ENCODE measurements around the gene PCBP2. TPM values are rescaled to one million over a fixed set of nuclear protein-coding genes. Genes with fewer than 3 reads are reported as not detected.

Gene PCBP2
- total and polyA plus RNA-seq, 10 of the 15 experiments (the other 5 are each of a cell fraction or from before 2014, with no cell fraction given) = 109 to 803 (median 327) TPM

DNA sequence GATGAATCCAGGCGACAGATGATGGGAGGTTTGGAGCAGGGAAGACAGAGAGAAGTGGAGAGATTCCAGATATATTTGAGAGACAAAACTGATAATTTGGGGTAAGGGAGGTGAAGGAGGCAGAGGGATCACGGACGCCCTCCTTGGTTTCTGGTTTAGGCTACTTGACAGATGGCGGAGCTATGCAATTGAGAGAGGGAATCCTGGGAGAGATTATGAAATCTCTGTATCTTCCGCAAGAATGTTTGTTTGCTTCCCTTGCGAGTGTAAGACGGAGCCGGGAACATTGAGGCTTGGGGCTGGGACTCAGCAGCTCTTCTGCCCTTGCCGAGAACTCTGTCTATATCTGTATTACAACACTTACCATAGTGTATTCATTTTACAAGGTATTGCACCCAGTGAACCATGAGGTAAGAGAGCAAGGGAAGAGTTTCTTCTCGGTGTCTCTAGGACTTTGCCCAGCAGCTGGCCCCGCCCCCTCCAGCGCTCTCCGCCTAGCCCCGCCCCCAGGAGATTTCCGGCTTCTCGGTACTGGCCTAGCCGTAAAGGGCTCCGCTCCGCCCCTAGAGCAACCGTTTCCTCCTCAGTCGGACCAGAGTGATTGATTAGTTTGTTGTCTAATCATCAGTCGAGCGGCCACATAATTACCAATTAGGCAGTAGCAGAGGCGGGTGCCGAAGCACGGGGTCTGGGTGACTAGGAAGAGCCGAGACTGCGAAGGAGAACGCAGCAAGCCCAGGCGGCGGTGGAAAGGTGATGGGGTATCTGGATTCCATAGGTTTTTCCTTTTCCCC is 10.7 kb upstream of the PCBP2 start, which contains the start of gene PRR13:
Gene PRR13 (plus strand): TSS at position 695 of the 794 bp plus-strand sequence. CDS start 981 bp downstream, outside the sequence.
- DNase-seq (ENCODE audit: low read depth, low spot score) (peak; percentile 98), FAIRE-seq (peak; percentile 99), ATAC-seq (peak; percentile 99)
- peak within 1 kb of the TSS; percentile 90 for H3K4me3 ChIP-seq
- BruUV-seq (replicated peaks) = no TSS peak
- H3K9ac ChIP-seq (ENCODE audit: control insufficient read depth, insufficient read depth, low read length) = peak within 1 kb of the TSS; percentile 99
- peaks cover 0 to 12% of the 10 kb centered on the region in 2 experiments; a peak in 1 of 4 replicates for H3K36me3 ChIP-seq (ENCODE audit: control insufficient read depth in 2 of 2, insufficient read depth in 2 of 2, low read length in 1 of 2)
- peaks cover 26% of the 10 kb centered on the region for H3K79me2 ChIP-seq (ENCODE audit: control insufficient read depth, insufficient read depth, low read length)
- peak within 1 kb of the TSS; percentile 99 for H3K4me2 ChIP-seq (ENCODE audit: control insufficient read depth, insufficient read depth)
- WGBS (ENCODE audit: insufficient coverage, insufficient replicate concordance, low lambda C conversion rate, missing lambda C conversion rate) = 4% methylated on average over 31 of the region's 31 CpGs
- H3K9me3 ChIP-seq (replicated peaks; ENCODE audit: control insufficient read depth, insufficient read depth, low read length) = no peaks in the 10 kb centered on the region
- POLR2A ChIA-PET = interaction anchor here (0.5 to 1.2 kb wide), 9 partner anchors 13 to 329 kb away, joined by 3 to 9 read pairs (median 4); partner anchors contain the start of genes SP1 and TARBP2
- CTCF ChIA-PET = interaction anchor here (0.6 to 1.5 kb wide), 8 partner anchors 19 to 93 kb away, joined by 3 to 6 read pairs (median 3); no protein-coding TSS in a partner anchor
- SMC1A ChIA-PET (ENCODE audit: uncharacterized antibody, unreplicated experiment) = interaction anchor here (0.9 to 1.8 kb wide), 5 partner anchors 15 to 120 kb away, joined by 3 to 5 read pairs (median 4); partner anchors contain the start of genes AAAS and TARBP2
- intact Hi-C loops (cut with micrococcal nuclease; ENCODE audit: unreplicated experiment) = no loop called here
- no peaks in the 10 kb centered on the region for H4K20me1 ChIP-seq (ENCODE audit: control insufficient read depth, insufficient read depth)
- peak within 1 kb of the TSS; percentile 99 for H2AFZ ChIP-seq (ENCODE audit: control insufficient read depth, low read depth, low read length)
- in situ Hi-C loops (cut with MboI) = no loop called here
- peak within 1 kb of the TSS; percentile 92 for H3K27ac ChIP-seq (ENCODE audit: control insufficient read depth, insufficient read depth)
- RAD21 ChIA-PET (ENCODE audit: unreplicated experiment) = interaction anchor here (0.7 to 1.3 kb wide), 9 partner anchors 13 to 395 kb away, joined by 3 to 5 read pairs (median 3); partner anchors contain the start of gene SP1
- peaks cover 9% of the 10 kb centered on the region; the same call in 1 of the 2 replicates for H3K4me1 ChIP-seq (ENCODE audit: control insufficient read depth, insufficient read depth, low read length)
- no peaks in the 10 kb centered on the region for H3K27me3 ChIP-seq (replicated peaks in 1 of 2; ENCODE audit: control insufficient read depth in 2 of 2, insufficient read depth in 2 of 2, low read length in 1 of 2)
- TF ChIP-seq HCFC1 (IDR thresholded peaks at IDR 0.05; ENCODE audit: low read length) (peak; percentile 41; the same call in 1 of the 2 replicates), JUND (IDR thresholded peaks at IDR 0.05; ENCODE audit: low read depth, low read length) (no peak), ESRRA (IDR thresholded peaks at IDR 0.05; ENCODE audit: low read length) (no peak), WRNIP1 (IDR thresholded peaks at IDR 0.05; ENCODE audit: borderline replicate concordance, low read depth, low read length) (no peak), GATAD2B (conservative IDR thresholded peaks at IDR 0.05; ENCODE audit: low read depth) (no peak), BACH1 (IDR thresholded peaks at IDR 0.05; ENCODE audit: borderline replicate concordance) (no peak), STAT3 (IDR thresholded peaks at IDR 0.05; ENCODE audit: low read depth, low read length) (no peak), POU2F2 (IDR thresholded peaks at IDR 0.05; ENCODE audit: borderline replicate concordance, low read depth, low read length) (peak; percentile 85), POLR2A (IDR thresholded peaks at IDR 0.05; ENCODE audit: low read depth, low read length) (peak; percentile 97), ATF7 (IDR thresholded peaks at IDR 0.05; ENCODE audit: low read depth) (no peak; the same call in 1 of the 2 replicates), ETV6 (conservative IDR thresholded peaks at IDR 0.05 in 1 of 2, IDR thresholded peaks at IDR 0.05 in 1 of 2; ENCODE audit: borderline replicate concordance in 1 of 2, low read depth in 1 of 2) (no peak), BHLHE40 (IDR thresholded peaks at IDR 0.05; ENCODE audit: borderline replicate concordance in 1 of 2, low read depth in 2 of 2, low read length in 1 of 2) (no peak; a peak in 1 of 4 replicates), TCF12 (IDR thresholded peaks at IDR 0.05; ENCODE audit: low read depth, low read length) (peak; percentile 20; the same call in 1 of the 2 replicates), MYC (IDR thresholded peaks at IDR 0.05; ENCODE audit: insufficient read depth, insufficient read length, insufficient replicate concordance, low read length, severe bottlenecking) (no peak), IRF4 (IDR thresholded peaks at IDR 0.05; ENCODE audit: low read depth, low read length) (no peak), TBL1XR1 (IDR thresholded peaks at IDR 0.05; ENCODE audit: low read depth, low read length) (no peak), MTA2 (IDR thresholded peaks at IDR 0.05; ENCODE audit: low read depth) (0 out of 2 replicates have a peak, but pooled peaks have one; percentile 8), HDAC2 (IDR thresholded peaks at IDR 0.05) (no peak), NBN (IDR thresholded peaks at IDR 0.05) (no peak), EZH2 (IDR thresholded peaks at IDR 0.05; ENCODE audit: borderline replicate concordance, control insufficient read depth, low read depth, low read length) (no peak), MXI1 (IDR thresholded peaks at IDR 0.05; ENCODE audit: low read depth, low read length) (peak; percentile 80), CREM (IDR thresholded peaks at IDR 0.05; ENCODE audit: low read depth) (peak; percentile 45; the same call in 1 of the 2 replicates), CHD4 (IDR thresholded peaks at IDR 0.05) (no peak)
- TF ChIP-seq, protein P1, sequence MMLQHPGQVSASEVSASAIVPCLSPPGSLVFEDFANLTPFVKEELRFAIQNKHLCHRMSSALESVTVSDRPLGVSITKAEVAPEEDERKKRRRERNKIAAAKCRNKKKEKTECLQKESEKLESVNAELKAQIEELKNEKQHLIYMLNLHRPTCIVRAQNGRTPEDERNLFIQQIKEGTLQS (IDR thresholded peaks at IDR 0.05; ENCODE audit: borderline replicate concordance, extremely low read depth, low read depth, low read length) = no peak
- TF ChIP-seq, protein P2, sequence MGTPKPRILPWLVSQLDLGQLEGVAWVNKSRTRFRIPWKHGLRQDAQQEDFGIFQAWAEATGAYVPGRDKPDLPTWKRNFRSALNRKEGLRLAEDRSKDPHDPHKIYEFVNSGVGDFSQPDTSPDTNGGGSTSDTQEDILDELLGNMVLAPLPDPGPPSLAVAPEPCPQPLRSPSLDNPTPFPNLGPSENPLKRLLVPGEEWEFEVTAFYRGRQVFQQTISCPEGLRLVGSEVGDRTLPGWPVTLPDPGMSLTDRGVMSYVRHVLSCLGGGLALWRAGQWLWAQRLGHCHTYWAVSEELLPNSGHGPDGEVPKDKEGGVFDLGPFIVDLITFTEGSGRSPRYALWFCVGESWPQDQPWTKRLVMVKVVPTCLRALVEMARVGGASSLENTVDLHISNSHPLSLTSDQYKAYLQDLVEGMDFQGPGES (IDR thresholded peaks at IDR 0.05) = peak; percentile 68; the same call in 1 of the 2 replicates

Data from GM12878 (cell line).